Measurements from ENCODE around the gene IL1R2. TPM values are rescaled to one million over a fixed set of nuclear protein-coding genes. Genes with fewer than 3 reads are reported as not detected.

Gene IL1R2
- total RNA-seq, 4 donors from 2014 or later: 2.3 to 18.2 (median 7.0) TPM

- no peaks in the 10 kb centered on the region for H3K27me3 ChIP-seq
- H3K9me3 ChIP-seq: no peaks in the 10 kb centered on the region
- no peak for DNase-seq
- peak overlapping the region in 3 of 4 donors; percentile 40 to 72 (median 70) for H3K27ac ChIP-seq
- no peaks in the 10 kb centered on the region for H3K36me3 ChIP-seq
- H3K4me3 ChIP-seq: no peak overlapping the region
- peaks cover 0 to 13% (median 3%) of the 10 kb centered on the region in 4 donors for H3K4me1 ChIP-seq
- TF ChIP-seq POLR2A (IDR thresholded peaks at IDR 0.05): no peak
- TF ChIP-seq CTCF (IDR thresholded peaks at IDR 0.05): no peak
Measured at GRCh38 chr2:102034683-102035548, 43.2 kb downstream of the IL1R2 start.

GRCh38 chr2:102037681-102038080 is 45.9 kb downstream of the IL1R2 start:
- Histone ChIP-seq H3K27ac (peak overlapping the region in 3 of 4 donors; percentile 56 to 65 (median 62)), H3K27me3 (no peaks in the 10 kb centered on the region), H3K9me3 (no peaks in the 10 kb centered on the region), H3K4me3 (no peak overlapping the region), H3K4me1 (peaks cover 0 to 13% (median 3%) of the 10 kb centered on the region in 4 donors), H3K36me3 (no peaks in the 10 kb centered on the region)
- no peak for TF ChIP-seq POLR2A (IDR thresholded peaks at IDR 0.05)
- no peak for TF ChIP-seq CTCF (IDR thresholded peaks at IDR 0.05)
- no peak for DNase-seq

- H3K27ac ChIP-seq: no peak overlapping the region
- TF ChIP-seq CTCF (IDR thresholded peaks at IDR 0.05) (no peak), POLR2A (IDR thresholded peaks at IDR 0.05) (no peak)
- H3K9me3 ChIP-seq: no peaks in the 10 kb centered on the region
- H3K27me3 ChIP-seq: no peaks in the 10 kb centered on the region
- peaks cover 0 to 5% (median 0%) of the 10 kb centered on the region in 4 donors for H3K4me1 ChIP-seq
- DNase-seq: no peak
- no peak overlapping the region for H3K4me3 ChIP-seq
- H3K36me3 ChIP-seq: no peaks in the 10 kb centered on the region
Measured at GRCh38 chr2:102040229-102040628, 48.5 kb downstream of the IL1R2 start.

- TF ChIP-seq CTCF (IDR thresholded peaks at IDR 0.05) (no peak), POLR2A (IDR thresholded peaks at IDR 0.05) (no peak)
- Histone ChIP-seq H3K36me3 (no peaks in the 10 kb centered on the region), H3K27me3 (no peaks in the 10 kb centered on the region), H3K27ac (peak overlapping the region in 2 of 4 donors; percentile 14 to 23), H3K4me3 (no peak overlapping the region), H3K4me1 (peaks cover 0 to 5% (median 0%) of the 10 kb centered on the region in 4 donors), H3K9me3 (no peaks in the 10 kb centered on the region)
- no peak for DNase-seq
Measured at GRCh38 chr2:102041351-102041750, 49.6 kb downstream of the IL1R2 start.

- no peaks in the 10 kb centered on the region for H3K9me3 ChIP-seq
- H3K4me3 ChIP-seq: no peak overlapping the region
- no peak for TF ChIP-seq CTCF (IDR thresholded peaks at IDR 0.05)
- no peak for TF ChIP-seq POLR2A (IDR thresholded peaks at IDR 0.05)
- H3K27me3 ChIP-seq: no peaks in the 10 kb centered on the region
- H3K4me1 ChIP-seq: peaks cover 0 to under 1% (median 0%) of the 10 kb centered on the region in 4 donors
- H3K36me3 ChIP-seq: no peaks in the 10 kb centered on the region
- H3K27ac ChIP-seq: peak overlapping the region in 1 of 4 donors; percentile 14
- DNase-seq: no peak
Measured at GRCh38 chr2:102042196-102043081, 50.7 kb downstream of the IL1R2 start.

Data from Peyer's patch (tissue), 4 donors.